H1 (cell line): ENCODE data around the gene FBLN2. TPM values are rescaled to one million over a fixed set of nuclear protein-coding genes. Genes with fewer than 3 reads are reported as not detected.

Source experiments
- CEBPB ChIP-seq: IDR thresholded peaks from 2 replicates; pipeline ENCODE4 v1.6.1; 2012; ENCODE audit warnings: low read depth, low read length
- EP300 ChIP-seq, 2 experiments: IDR thresholded peaks; 1 replicate in 1 of 2; 2 replicates in 1 of 2; pipeline ENCODE4 v1.6.1; 2011 to 2012; ENCODE audit warnings: low read depth in 2 of 2, low read length in 2 of 2, mild to moderate bottlenecking in 2 of 2, borderline replicate concordance in 1 of 2, inconsistent platforms in 1 of 2, moderate library complexity in 1 of 2
- GABPA ChIP-seq: IDR thresholded peaks from 2 replicates; pipeline ENCODE4 v1.6.1; 2011; ENCODE audit warnings: mild to moderate bottlenecking, low read length, moderate library complexity, borderline replicate concordance; ENCODE audit not compliant: insufficient read depth
- JUN ChIP-seq: IDR thresholded peaks from 2 replicates; pipeline ENCODE4 v1.6.1; 2011; ENCODE audit warnings: low read depth, mild to moderate bottlenecking, improper control_type of control experiment, low read length
- TAF1 ChIP-seq: IDR thresholded peaks from 2 replicates; pipeline ENCODE4 v1.6.1; 2011; ENCODE audit warnings: mild to moderate bottlenecking, low read depth, low read length
- ZNF274 ChIP-seq: IDR thresholded peaks from 2 replicates; pipeline ENCODE4 v1.7.0; 2012; ENCODE audit warnings: low read length, borderline replicate concordance; ENCODE audit errors: extremely low read depth
- polyA plus RNA-seq, 7 experiments: library from polyadenylated mRNA; depleted of rRNA in 3 of 7; stranded (reverse) in 5 of 7; unstranded in 2 of 7; fragments of >200 nt in 5 of 7; fragments of 200-250 nt in 2 of 7; gene quantifications; 1 replicate in 5 of 7; 2 replicates in 1 of 7; 4 replicates in 1 of 7; pipeline versions ENCODE4 v1.2.1 to v1.2.3, GENCODE V29; 2011 to 2013; ENCODE audit warnings: missing spikeins in 2 of 7, mixed read lengths in 2 of 7
- total RNA-seq: library from RNA; stranded (reverse); fragmentation: NEBNext Ultra II Directional; extraction: Animal tissue kit (Norgen Biotek cat#: 25700); gene quantifications from 2 replicates; pipeline ENCODE4 v1.2.1, GENCODE V29; 2021

Gene FBLN2
- total and polyA plus RNA-seq, 2 of the 8 experiments (the other 6 are each of a cell fraction or from before 2014, with no cell fraction given): 17.4 to 24.2 TPM

DNA sequence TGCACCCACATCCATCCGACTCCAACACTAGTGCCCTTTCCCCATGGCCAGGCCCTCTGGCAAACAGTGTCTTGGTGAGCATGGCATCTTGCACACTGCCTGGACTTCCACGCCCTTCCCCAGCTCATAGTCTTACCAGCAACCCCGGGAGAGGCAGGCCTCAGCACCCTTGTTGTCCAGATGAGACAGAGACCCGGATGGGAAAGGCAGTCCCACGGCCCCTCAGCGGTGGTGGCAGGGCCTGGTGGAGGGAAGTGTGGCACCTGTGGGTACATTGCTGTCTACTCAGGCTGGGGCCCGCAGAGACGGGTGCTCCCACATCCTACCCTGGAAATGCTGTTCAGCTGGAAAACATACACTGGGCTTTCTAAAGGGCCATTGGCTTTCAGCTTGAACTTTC lies 40.4 kb upstream of the FBLN2 start (continued):
- TF ChIP-seq GABPA: no peak
- no peak for TF ChIP-seq CEBPB
- TF ChIP-seq JUN: no peak
- TF ChIP-seq ZNF274: no peak
- TF ChIP-seq EP300 (IDR thresholded peaks at IDR 0.05; ENCODE audit: borderline replicate concordance in 1 of 2, low read depth in 2 of 2, low read length in 2 of 2): no peak
- TF ChIP-seq TAF1: no peak
